ENCODE measurements around the gene ASTE1.

The ASTE1 gene

DNA sequence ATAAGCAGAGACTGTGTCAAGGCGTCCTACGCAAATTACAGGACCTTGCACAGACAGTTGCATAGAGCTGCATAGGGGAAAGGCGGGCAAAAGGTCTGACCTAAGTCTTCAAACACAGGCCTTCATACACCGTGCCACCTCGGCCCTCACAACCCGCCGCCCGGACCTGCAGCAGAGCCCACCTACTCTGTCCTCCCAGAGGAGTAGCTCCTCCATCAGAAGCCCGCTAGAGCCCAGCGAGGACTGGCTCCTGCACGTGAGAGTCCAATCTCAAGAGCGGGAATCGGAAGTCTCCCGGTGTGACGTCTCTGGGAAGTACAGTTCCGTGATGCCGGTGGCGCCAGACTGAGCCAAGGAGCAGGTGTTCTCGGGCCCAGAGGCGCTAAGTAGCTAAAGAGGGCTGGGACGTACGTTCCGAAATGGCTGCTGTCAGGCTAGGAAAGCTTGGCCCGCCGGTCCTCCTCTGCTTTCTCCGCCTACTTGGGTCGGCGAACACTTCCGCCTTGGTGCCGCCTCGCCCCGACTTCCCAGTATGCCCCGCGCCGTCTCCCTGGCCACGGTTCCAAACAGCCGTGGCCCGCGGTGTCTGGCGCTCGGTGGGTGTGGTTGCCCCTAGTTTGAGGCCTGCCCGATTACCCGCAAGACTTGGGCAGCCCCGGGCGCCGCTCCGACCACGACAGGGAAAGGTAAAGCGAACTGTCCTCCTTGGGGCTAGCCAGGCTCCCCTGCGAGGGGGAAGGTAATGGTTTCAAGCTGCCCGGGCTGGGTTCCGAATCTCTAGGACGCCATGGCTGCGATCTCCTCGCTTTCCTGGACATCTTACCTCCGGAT, at the start of gene ASTE1, which contains the start of gene NEK11:
Gene ASTE1 (minus strand): TSS at position 505 of the 831 bp plus-strand sequence. CDS start 1,519 bp downstream, outside the sequence.
Gene NEK11 (plus strand): TSS at position 557 of the 831 bp plus-strand sequence. CDS start 2,832 bp downstream, outside the sequence.
- peak; percentile 90 for DNase-seq

DNA sequence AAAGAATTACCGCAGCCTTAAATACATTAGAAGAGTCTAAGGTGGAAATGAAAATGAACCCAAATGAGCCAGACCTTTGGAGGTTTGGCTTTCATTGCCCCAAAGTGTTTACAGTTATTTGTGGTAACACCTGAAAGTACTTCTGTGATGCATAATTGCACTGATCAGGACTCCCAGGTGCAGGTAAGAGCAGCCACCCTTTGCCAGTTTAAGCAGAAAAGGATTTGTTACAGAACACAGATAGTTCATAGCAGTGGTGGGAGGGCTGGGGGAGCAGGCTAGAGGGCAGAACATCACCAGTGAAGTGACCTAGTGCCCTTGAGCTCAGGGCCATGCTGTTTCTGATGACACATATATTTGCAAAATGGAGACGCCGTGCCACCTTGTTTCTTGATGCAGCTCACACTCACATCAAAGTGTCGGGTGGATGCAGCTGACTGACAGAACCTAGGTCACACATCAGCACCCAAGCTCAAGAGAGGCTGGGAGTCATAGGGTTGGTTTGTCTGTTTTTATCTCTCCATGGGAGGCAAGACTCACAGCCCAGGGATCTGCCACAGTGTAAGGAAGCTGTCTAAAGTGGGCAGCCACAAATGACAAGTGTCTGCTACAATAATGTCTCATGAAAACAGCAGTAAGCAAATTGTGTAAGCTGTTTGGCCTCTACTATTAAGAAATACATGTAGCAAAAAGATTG, 49.2 kb upstream of the ASTE1 start:
- DNase-seq, result no peak

DNA sequence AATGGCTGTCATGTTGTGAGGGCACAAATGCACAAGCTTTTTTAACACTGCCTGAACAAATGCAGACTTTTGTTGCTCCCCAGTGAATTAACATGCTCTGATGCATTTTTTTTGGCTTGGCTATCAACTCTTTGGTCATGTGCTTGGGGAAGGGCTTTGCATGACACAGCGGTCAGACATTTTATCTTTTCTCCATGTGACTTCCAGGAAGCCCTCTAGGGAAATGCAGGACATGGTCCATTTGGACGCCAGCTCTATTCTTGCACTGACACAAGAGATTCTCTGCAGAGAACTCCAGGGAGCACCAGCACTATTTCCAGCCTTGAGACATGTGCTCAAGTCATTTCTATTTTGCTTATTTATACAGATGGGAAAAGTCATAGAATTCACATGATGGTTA, 46.2 kb upstream of the ASTE1 start:
- DNase-seq, result no peak

DNA sequence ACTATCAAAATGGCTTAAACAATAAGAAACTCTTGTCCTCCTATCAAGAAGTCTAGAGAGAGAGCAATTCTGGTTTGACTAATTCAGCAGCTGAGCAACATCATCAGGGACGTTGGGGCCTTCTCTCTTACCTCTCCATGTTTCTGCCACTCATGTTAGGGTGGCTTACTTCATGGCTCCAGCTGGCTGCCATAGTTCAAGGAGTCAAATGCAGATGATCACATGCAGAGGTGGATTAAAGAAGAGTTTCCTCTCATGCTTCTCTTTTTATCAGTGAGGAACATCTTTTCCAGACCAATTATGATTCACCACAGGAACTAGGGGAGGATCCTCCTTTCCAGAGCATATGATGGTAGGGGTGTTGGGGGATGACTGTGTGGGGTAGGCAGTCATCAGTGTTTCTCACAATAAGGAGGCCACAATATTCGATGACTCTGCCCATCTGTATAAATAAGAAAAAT, 45.5 kb upstream of the ASTE1 start:
- no peak for DNase-seq

- no peak for DNase-seq
Measured at GRCh38 chr3:131067983-131068382, 41.4 kb upstream of the ASTE1 start.

DNA sequence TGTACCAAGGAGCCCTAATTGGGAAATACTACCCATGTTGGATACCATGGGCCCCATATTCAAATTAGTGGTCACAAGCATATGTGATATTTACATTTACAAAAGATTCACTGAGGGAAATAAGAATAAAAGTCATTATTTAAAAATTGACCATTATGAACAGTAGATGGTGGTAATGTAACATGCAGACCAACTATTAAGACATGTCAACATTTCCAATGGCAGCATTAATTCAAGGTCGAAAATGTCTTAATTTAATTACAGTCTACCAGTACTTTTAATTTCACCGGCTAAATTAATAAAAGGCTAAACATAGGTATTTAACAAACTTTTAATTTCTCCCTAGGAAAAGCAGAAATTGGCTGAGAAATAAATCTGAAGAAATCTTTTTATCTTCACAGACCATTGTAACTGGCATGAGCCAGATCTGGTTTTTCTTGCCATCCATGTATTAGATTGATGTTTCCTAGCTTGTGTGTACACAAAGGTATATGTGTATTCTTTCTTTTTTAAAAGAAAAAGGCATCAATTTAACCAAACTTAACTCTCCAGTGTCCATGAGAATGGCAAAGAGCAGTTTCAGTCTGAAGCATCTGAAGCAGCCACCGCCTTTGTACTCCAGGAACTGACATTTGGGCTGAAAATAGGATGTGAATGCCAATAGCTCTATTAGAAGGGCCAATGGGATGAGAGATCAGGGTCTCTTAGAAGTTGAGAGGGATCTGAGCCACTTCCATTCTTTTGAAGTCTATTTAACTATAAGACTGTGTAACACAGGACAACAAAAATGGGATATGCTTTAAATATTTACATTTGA, 26.6 kb upstream of the ASTE1 start:
- DNase-seq, result no peak

GRCh38 chr3:131050001-131050400, 23.4 kb upstream of the ASTE1 start:
- no peak for DNase-seq

DNA sequence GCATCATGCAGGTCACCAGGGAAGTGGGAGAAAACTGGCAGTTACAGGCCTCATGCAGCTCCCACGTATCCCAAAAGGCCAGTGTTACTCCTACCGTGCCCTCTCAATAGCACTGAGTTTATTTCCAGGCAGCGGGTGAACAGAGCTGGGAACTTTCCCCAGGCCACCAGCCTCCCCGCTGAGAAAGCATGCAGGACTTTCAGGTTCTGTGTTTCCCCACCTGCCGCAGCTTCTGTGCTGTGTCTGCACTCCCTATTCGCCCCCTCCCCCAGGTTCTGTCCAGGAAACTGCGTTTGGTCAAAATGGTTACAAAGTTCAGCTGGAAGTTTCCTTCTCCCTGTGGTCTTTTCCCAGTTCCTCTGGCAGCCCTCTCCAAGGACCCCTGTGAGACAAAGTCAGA, 21.4 kb upstream of the ASTE1 start:
- DNase-seq, result no peak

DNA sequence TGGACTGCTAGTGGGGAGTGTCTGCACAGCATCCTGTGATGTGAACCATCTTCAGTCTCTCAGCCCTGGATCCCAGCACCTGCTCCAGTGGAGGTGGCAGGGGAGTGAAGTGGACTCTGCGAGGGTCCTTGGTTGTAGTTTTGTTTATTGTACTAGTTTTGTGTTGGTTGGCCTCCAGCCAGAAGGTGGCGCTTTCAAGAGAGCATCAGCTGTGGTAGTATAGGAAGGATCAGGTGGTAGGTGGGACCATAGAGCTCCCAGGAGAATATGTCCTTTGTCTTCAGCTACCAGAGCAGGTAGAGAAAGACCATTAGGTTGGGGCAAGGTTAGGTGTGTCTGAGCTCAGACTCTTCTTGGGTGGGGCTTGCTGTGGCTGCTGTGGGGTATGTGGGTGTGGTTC, 21.0 kb upstream of the ASTE1 start:
- no peak for DNase-seq

GRCh38 chr3:131042271-131042985, 15.8 kb upstream of the ASTE1 start:
- peak; percentile 61 for DNase-seq

DNA sequence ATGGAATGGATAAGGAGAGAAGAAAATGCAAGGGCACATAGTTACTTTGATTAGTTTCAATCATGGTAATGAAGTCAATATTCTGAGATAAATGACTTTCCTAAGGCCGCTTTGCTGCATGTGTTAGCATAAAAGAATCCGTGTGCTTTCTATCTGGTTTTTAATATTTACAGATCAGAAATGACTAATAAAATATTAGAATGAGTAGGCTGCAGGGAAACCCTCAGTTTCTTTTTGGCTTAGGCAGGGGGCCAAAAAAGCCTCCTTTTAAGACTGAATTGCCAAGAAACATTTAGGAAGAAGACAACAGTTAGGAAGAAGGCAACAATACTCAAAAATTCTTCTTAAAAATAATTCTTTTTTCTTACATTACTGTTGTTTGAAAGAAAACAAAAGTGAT, 11.7 kb upstream of the ASTE1 start:
- no peak for DNase-seq

- no peak for DNase-seq
Measured at GRCh38 chr3:131036986-131037385, 10.4 kb upstream of the ASTE1 start.

DNA sequence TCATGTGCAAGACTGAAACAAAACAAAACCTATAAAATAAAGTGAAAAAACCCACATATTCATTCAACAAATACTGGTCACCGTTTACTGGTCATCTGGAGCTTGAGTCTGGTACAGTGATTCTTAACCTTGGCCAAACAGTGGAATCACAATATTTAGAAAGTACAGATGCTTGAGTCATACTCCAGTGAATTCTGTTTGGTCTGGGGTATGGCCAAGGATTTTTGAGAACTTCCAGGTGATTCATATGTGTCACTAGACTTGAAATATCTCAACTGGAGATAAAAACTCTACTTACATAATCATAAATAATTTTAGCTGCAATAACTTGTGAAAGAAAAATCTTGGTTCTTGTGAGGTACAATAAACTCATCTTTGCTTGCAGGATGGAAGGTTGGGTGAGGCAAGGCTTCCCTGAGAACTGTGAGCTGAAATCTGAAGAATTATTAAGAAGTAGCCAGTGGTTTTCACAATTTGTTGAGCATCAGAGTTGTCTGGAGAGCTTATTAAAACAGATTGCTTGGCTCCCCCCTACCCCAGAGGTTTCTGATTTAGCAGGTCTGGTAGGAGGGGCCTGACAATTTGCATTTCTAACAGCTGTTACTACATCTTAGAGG, 9.7 kb upstream of the ASTE1 start:
- DNase-seq, result no peak

- DNase-seq, result peak; percentile 22
Measured at GRCh38 chr3:131033480-131034080, 7.0 kb upstream of the ASTE1 start.

DNA sequence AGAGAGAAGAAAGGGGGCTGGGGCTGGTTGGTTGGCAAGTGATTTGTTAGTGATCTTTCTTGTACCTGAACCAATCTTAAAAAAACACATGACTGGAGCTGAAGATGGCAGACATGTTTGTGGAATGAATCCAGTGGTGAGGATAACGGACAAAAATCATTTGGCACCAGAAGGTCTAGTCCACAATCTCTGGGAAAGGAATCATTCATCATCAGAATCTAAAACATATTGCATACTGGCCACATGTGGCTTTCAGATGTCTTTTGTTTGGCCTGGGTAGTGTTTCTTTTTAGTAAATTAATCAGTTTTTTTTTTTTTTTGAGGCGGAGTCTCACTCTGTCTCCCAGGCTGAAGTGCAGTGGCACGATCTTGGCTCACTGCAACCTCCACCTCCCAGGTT, 5.0 kb upstream of the ASTE1 start:
- no peak for DNase-seq

GRCh38 chr3:131028844-131029243, 2.2 kb upstream of the ASTE1 start:
- DNase-seq, result no peak

GRCh38 chr3:131025539-131025938, 1.1 kb downstream of the ASTE1 start:
- DNase-seq, result no peak

DNA sequence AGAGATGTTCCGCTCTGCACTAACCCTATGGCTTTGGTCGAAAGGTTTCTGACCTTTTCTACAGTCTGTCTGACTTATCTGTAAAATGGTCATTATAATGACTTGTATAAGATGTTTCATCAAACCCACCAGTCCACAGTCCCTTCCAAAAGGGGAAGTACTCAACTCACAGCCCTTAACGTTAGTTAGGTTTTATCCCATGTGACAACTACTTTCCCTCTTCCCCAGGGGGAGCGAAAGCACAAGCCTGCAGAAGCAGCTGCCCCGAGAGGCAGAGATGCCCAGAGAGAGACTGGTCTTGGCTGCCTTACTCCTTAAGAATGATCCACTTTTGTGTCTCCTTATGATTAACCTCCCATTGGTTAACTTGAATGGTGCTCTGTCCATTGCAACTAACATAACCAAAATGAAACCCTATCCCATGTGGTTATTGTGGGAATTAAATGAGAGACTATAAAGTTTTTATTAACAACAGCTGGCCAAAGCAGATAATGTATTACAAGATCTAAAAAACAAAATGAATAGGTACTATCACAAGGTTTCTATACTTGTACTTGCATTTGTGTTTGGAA, 6.4 kb downstream of the ASTE1 start:
- DNase-seq, result no peak

GRCh38 chr3:131018970-131019369, 7.7 kb downstream of the ASTE1 start:
- no peak for DNase-seq

DNA sequence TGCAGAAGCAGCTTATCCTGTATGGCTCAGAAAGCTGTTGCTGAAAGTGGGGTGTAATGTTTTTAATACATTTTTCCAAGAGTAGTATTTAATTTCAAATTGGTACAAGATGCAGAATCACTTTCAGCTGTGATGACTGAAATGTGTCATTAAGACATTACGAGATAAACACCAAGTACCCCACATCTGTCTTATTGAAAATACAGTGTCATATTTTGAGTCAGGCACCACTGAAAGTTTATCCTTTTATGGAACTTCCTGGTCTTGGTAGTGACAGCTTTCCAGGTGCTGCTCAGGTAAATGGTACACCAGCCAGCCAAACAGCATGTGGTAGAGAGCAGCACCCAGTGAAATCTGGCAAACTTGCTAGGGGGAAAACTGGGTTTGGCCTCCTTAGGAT, 16.9 kb downstream of the ASTE1 start:
- DNase-seq, result no peak

GRCh38 chr3:131008326-131008725, 18.3 kb downstream of the ASTE1 start:
- no peak for DNase-seq
